Keratinocyte (primary cell): Measurements from ENCODE around the gene CDKN1A. TPM values are rescaled to one million over a fixed set of nuclear protein-coding genes. Genes with fewer than 3 reads are reported as not detected.

Experiments
- DNase-seq: peaks from one replicate; pipeline ENCODE4 v3.0.0-alpha.2; 2011; ENCODE audit warnings: low read depth, missing footprints, low spot score
- FAIRE-seq: peaks from 2 replicates; lab custom pipeline; 2011; peaks lifted over from hg19 to GRCh38; lab: Jason Lieb, UNC
- H2AFZ ChIP-seq: 2 replicates; pipeline ENCODE4 v1.6.0; 2012; ENCODE audit warnings: low read length, control low read depth, inconsistent platforms; ENCODE audit not compliant: control insufficient read depth
- H3K27ac ChIP-seq: 2 replicates; pipeline ENCODE4 v1.5.1; 2011; ENCODE audit warnings: low read length; ENCODE audit not compliant: control insufficient read depth, insufficient read depth
- H3K27me3 ChIP-seq: 3 replicates; pipeline ENCODE4 v1.6.0; 2011; ENCODE audit warnings: low read length; ENCODE audit not compliant: control insufficient read depth, insufficient read depth; ENCODE audit errors: extremely low read depth
- H3K36me3 ChIP-seq, 2 experiments: 2 replicates in 1 of 2; 3 replicates in 1 of 2; pipeline ENCODE4 v1.5.1; 2011; ENCODE audit warnings: low read length in 2 of 2, mild to moderate bottlenecking in 1 of 2; ENCODE audit not compliant: control insufficient read depth in 2 of 2, insufficient read depth in 2 of 2; ENCODE audit errors: extremely low read depth in 1 of 2
- H3K4me1 ChIP-seq: 3 replicates; pipeline ENCODE4 v1.5.1; 2011; ENCODE audit warnings: low read length; ENCODE audit not compliant: control insufficient read depth, insufficient read depth; ENCODE audit errors: extremely low read depth
- H3K4me2 ChIP-seq: 3 replicates; pipeline ENCODE4 v1.6.0; 2011; ENCODE audit warnings: low read depth, low read length; ENCODE audit not compliant: control insufficient read depth, insufficient read depth; ENCODE audit errors: extremely low read depth
- H3K4me3 ChIP-seq, 3 experiments: fragments of 200-600 bp in 1 of 3; sonication (generic) in 1 of 3; 2 replicates in 2 of 3; 3 replicates in 1 of 3; pipeline ENCODE4 v1.5.1; 2011 to 2016; ENCODE audit warnings: low read length in 3 of 3, mild to moderate bottlenecking in 3 of 3, control low read depth in 2 of 3, inconsistent platforms in 1 of 3, low read depth in 1 of 3, mixed read lengths in 1 of 3, mixed run types in 1 of 3, moderate library complexity in 1 of 3; ENCODE audit not compliant: control insufficient read depth in 2 of 3, insufficient read depth in 2 of 3; ENCODE audit errors: extremely low read depth in 1 of 3
- H3K79me2 ChIP-seq: 2 replicates; pipeline ENCODE4 v1.6.0; 2012; ENCODE audit warnings: low read length; ENCODE audit not compliant: control insufficient read depth, insufficient read depth
- H3K9ac ChIP-seq: 3 replicates; pipeline ENCODE4 v1.6.0; 2011; ENCODE audit warnings: low read length; ENCODE audit not compliant: control insufficient read depth, insufficient read depth; ENCODE audit errors: extremely low read depth
- H3K9me1 ChIP-seq: 3 replicates; pipeline ENCODE4 v1.6.0; 2011; ENCODE audit warnings: low read length; ENCODE audit not compliant: control insufficient read depth, insufficient read depth; ENCODE audit errors: extremely low read depth
- H3K9me3 ChIP-seq: 2 replicates; pipeline ENCODE4 v1.5.1; 2012; ENCODE audit warnings: low read depth, low read length; ENCODE audit not compliant: control insufficient read depth
- H4K20me1 ChIP-seq: 3 replicates; pipeline ENCODE4 v1.6.0; 2011; ENCODE audit warnings: low read length; ENCODE audit not compliant: control insufficient read depth, insufficient read depth; ENCODE audit errors: extremely low read depth
- EZH2 ChIP-seq: IDR thresholded peaks from one replicate; pipeline ENCODE4 v1.6.1; 2012; ENCODE audit warnings: inconsistent platforms, mild to moderate bottlenecking, low read length, moderate library complexity
- dilution Hi-C: fragments of 300-500 bp; cut with MboI; formaldehyde crosslinking; loops from one replicate; pipeline ENCODE4 v1.7.0; 2020; ENCODE audit warnings: low sequenced_read_pairs; ENCODE audit not compliant: extremely low pct_ligation_motif_present
- polyA plus RNA-seq, 5 experiments: library from polyadenylated mRNA; depleted of rRNA in 3 of 5; stranded (reverse) in 3 of 5; stranded (forward) in 1 of 5; unstranded in 1 of 5; fragments of >200 nt; gene quantifications; 1 replicate in 1 of 5; 2 replicates in 3 of 5; 3 replicates in 1 of 5; pipeline versions ENCODE4 v1.2.1 to v1.2.3, GENCODE V29; 2011 to 2012; ENCODE audit warnings: missing spikeins in 2 of 5, low read depth in 1 of 5, low replicate concordance in 1 of 5
- TF ChIP-seq, protein P1 (sequence below), 3 experiments: IDR thresholded peaks in 1 of 3; conservative IDR thresholded peaks in 1 of 3; optimal IDR thresholded peaks in 1 of 3; 2 replicates in 2 of 3; 3 replicates in 1 of 3; pipeline versions ENCODE3 to v1.5.1; 2011; ENCODE audit warnings: low read length in 3 of 3, mild to moderate bottlenecking in 3 of 3, moderate library complexity in 2 of 3, control low read depth in 1 of 3, inconsistent platforms in 1 of 3; ENCODE audit not compliant: insufficient read depth in 2 of 3; ENCODE audit errors: extremely low read depth in 1 of 3

The CDKN1A gene
- polyA plus RNA-seq, 1 donor (not counting 4 experiments of a cell fraction or from before 2014, with no cell fraction given): 185 TPM

DNA sequence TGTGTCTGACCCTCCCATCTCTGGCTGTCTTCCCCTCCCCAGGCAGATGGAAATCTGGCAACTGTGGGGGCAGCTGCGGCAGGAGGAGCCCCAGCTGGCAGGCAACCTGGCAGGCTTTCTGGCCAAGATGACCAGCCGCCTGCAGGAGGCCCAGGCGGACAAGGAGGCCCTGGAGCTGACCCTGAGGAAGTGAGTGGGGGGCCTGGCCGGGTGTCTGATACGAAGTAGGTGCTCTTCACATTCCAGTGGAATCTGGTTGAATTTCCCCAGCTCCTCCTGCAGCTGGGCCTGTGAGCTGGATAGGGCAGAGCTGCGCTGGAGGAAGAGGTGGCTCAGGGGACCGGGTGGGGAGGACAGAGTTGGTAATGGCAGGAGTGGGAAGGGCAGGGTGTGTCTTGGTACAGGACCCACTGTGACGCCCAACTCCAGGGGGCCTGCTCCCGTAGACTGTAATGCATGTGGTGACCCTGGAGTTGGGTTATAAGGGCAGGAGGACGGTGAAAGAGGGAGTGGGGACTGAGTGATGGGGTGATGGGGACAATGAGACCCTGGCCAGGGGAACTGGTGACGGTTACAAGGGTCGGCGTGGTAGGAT, 38.8 kb downstream of the CDKN1A start:
- Histone ChIP-seq H3K4me3 (no peak overlapping the region), H3K4me1 (peaks cover 9% of the 10 kb centered on the region), H4K20me1 (no peaks in the 10 kb centered on the region), H3K79me2 (no peaks in the 10 kb centered on the region), H3K9me3 (no peaks in the 10 kb centered on the region), H3K27ac (no peak overlapping the region), H3K27me3 (peaks cover 8% of the 10 kb centered on the region), H3K36me3 (no peaks in the 10 kb centered on the region), H3K9me1 (no peaks in the 10 kb centered on the region), H3K9ac (no peak overlapping the region), H2AFZ (no peak overlapping the region), H3K4me2 (no peak overlapping the region)
- dilution Hi-C loops: no loop called here
- TF ChIP-seq EZH2: no peak
- TF ChIP-seq, protein P1, sequence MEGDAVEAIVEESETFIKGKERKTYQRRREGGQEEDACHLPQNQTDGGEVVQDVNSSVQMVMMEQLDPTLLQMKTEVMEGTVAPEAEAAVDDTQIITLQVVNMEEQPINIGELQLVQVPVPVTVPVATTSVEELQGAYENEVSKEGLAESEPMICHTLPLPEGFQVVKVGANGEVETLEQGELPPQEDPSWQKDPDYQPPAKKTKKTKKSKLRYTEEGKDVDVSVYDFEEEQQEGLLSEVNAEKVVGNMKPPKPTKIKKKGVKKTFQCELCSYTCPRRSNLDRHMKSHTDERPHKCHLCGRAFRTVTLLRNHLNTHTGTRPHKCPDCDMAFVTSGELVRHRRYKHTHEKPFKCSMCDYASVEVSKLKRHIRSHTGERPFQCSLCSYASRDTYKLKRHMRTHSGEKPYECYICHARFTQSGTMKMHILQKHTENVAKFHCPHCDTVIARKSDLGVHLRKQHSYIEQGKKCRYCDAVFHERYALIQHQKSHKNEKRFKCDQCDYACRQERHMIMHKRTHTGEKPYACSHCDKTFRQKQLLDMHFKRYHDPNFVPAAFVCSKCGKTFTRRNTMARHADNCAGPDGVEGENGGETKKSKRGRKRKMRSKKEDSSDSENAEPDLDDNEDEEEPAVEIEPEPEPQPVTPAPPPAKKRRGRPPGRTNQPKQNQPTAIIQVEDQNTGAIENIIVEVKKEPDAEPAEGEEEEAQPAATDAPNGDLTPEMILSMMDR (optimal IDR thresholded peaks at IDR 0.05 in 1 of 3, IDR thresholded peaks at IDR 0.05 in 1 of 3, conservative IDR thresholded peaks at IDR 0.05 in 1 of 3; ENCODE audit: extremely low read depth in 1 of 3, insufficient read depth in 2 of 3, low read length in 3 of 3): no peak
- no peak for FAIRE-seq
- no peak for DNase-seq

DNA sequence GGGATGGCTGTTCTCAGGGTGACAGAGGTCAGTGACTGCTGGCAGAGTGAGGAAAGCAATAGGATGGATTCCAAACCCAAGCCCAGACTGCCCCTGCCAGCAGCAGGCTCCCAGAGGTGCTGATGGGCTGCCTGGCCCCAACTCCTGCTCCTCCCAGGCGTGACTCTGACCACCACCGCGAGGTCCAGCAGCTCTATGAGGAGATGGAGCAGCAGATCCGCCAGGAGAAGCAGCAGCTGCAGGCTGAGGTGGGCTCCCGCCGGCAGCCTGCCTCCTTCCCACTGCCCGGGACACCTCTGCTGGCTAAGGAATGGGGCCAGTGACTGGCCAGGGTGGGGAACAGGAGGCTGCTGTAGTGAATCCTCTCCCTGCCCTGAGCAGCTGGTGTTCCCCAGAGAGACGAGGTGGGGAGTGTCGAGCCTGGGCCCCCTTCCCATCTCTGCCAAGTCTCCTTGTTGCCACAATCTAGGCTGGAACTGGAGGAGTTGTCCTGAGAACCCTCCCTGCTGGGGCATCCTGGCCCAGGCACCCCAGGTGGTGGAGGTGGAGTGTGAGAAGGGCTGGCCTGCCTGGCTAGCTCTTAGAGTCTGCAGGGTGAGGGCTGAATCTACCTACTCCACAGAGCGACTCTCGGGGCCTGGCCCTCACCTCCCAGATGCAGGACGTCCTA, 39.5 kb downstream of the CDKN1A start:
- Histone ChIP-seq H3K9me1 (no peaks in the 10 kb centered on the region), H3K4me1 (peaks cover 14% of the 10 kb centered on the region), H3K79me2 (no peaks in the 10 kb centered on the region), H3K27ac (no peak overlapping the region), H3K4me3 (no peak overlapping the region), H2AFZ (no peak overlapping the region), H3K27me3 (peaks cover 8% of the 10 kb centered on the region), H3K36me3 (no peaks in the 10 kb centered on the region), H3K9me3 (no peaks in the 10 kb centered on the region), H4K20me1 (no peaks in the 10 kb centered on the region), H3K9ac (no peak overlapping the region), H3K4me2 (no peak overlapping the region)
- DNase-seq: no peak
- TF ChIP-seq EZH2: no peak
- TF ChIP-seq, protein P1 (optimal IDR thresholded peaks at IDR 0.05 in 1 of 3, IDR thresholded peaks at IDR 0.05 in 1 of 3, conservative IDR thresholded peaks at IDR 0.05 in 1 of 3; ENCODE audit: extremely low read depth in 1 of 3, insufficient read depth in 2 of 3, low read length in 3 of 3): no peak
- dilution Hi-C loops: no loop called here
- no peak for FAIRE-seq
